ENCODE data around the gene MATN3. TPM values are rescaled to one million over a fixed set of nuclear protein-coding genes. Genes with fewer than 3 reads are reported as not detected.

MATN3 gene
- total and polyA plus RNA-seq, 2 of the 8 experiments (the other 6 are each of a cell fraction or from before 2014, with no cell fraction given), result 3.0 to 9.9 TPM

- WGBS, 2 experiments (ENCODE audit: extremely low coverage in 1 of 2, insufficient coverage in 1 of 2, insufficient read length in 1 of 2, insufficient replicate concordance in 2 of 2, low coverage in 1 of 2, low lambda C conversion rate in 2 of 2, missing lambda C conversion rate in 1 of 2), result 76% methylated on average over 1 of the region's 1 CpG; no CpG with 5 or more reads in 1 of the 2 experiments
- H2BK15ac ChIP-seq (ENCODE audit: low read length), result no peak overlapping the region
- H2AFZ ChIP-seq (ENCODE audit: low read length), result no peak overlapping the region
- H4K20me1 ChIP-seq (replicated peaks in 1 of 2; ENCODE audit: control insufficient read depth in 1 of 2, insufficient read depth in 2 of 2, low read length in 2 of 2), result no peaks in the 10 kb centered on the region
- H2BK12ac ChIP-seq (ENCODE audit: low read depth, low read length), result no peak overlapping the region
- no peak overlapping the region for H3K23ac ChIP-seq (ENCODE audit: insufficient read length)
- no peaks in the 10 kb centered on the region for H3K79me1 ChIP-seq (ENCODE audit: low read depth, low read length)
- no peak overlapping the region for H4K8ac ChIP-seq (ENCODE audit: extremely low read depth, insufficient read depth, low read length)
- no peak overlapping the region for H4K91ac ChIP-seq (replicated peaks; ENCODE audit: insufficient read length, low read length)
- no peaks in the 10 kb centered on the region for H3K9me3 ChIP-seq (ENCODE audit: insufficient read depth in 2 of 2, low read depth in 1 of 2, low read length in 1 of 2)
- no peak for DNase-seq (ENCODE audit: low read depth in 1 of 2, low spot score in 2 of 2)
- no peak overlapping the region for H2BK120ac ChIP-seq (replicated peaks; ENCODE audit: low read depth, low read length)
- H3K18ac ChIP-seq (ENCODE audit: extremely low read depth, low read length), result no peak overlapping the region
- H3K4me2 ChIP-seq (ENCODE audit: insufficient read depth in 1 of 2, low read depth in 2 of 2, low read length in 2 of 2), result no peak overlapping the region; a peak in 1 of 4 replicates
- H2BK5ac ChIP-seq (ENCODE audit: low read depth, low read length), result no peak overlapping the region
- no peak overlapping the region for H3K4me3 ChIP-seq (ENCODE audit: extremely low read depth in 1 of 4, insufficient read depth in 2 of 4, low read depth in 3 of 4, low read length in 4 of 4)
- H2BK20ac ChIP-seq (ENCODE audit: low read length), result no peak overlapping the region
- no peak overlapping the region for H3K56ac ChIP-seq (replicated peaks; ENCODE audit: insufficient read length, low read depth, low read length)
- no peak overlapping the region for H3K4ac ChIP-seq (replicated peaks; ENCODE audit: insufficient read length, low read depth, low read length)
- H3K4me1 ChIP-seq (replicated peaks in 1 of 4; ENCODE audit: control insufficient read depth in 3 of 4, insufficient read depth in 4 of 4, low read length in 3 of 4), result peaks cover 0 to 10% (median 2%) of the 10 kb centered on the region in 4 experiments; a peak in 4 of 7 replicates
- H4K5ac ChIP-seq (ENCODE audit: insufficient read length, low read depth, low read length), result no peak overlapping the region
- H3K23me2 ChIP-seq (ENCODE audit: low read depth, low read length), result no peaks in the 10 kb centered on the region
- CTCF ChIA-PET (ENCODE audit: partially characterized antibody), result interaction anchor here (0.5 to 2.0 kb wide), 6 partner anchors 8 to 128 kb away, joined by 3 to 7 read pairs (median 4); no protein-coding TSS in a partner anchor
- POLR2A ChIA-PET (ENCODE audit: partially characterized antibody), result no interaction called here
- TF ChIP-seq MAFK (IDR thresholded peaks at IDR 0.05; ENCODE audit: low read depth, low read length) (no peak), BACH1 (IDR thresholded peaks at IDR 0.05; ENCODE audit: low read length) (no peak), KDM1A (IDR thresholded peaks at IDR 0.05; ENCODE audit: borderline replicate concordance, low read length) (no peak), POLR2A (IDR thresholded peaks at IDR 0.05; ENCODE audit: control extremely low read depth in 1 of 2, low read depth in 2 of 2, low read length in 2 of 2) (no peak), NRF1 (IDR thresholded peaks at IDR 0.05; ENCODE audit: low read depth, low read length) (no peak), ZNF274 (IDR thresholded peaks at IDR 0.05; ENCODE audit: borderline replicate concordance, extremely low read depth, low read length) (no peak), HDAC2 (IDR thresholded peaks at IDR 0.05; ENCODE audit: borderline replicate concordance in 1 of 2, low read depth in 2 of 2, low read length in 2 of 2) (no peak), CHD2 (IDR thresholded peaks at IDR 0.05; ENCODE audit: low read length) (no peak), MAX (IDR thresholded peaks at IDR 0.05) (no peak), CBX8 (IDR thresholded peaks at IDR 0.05; ENCODE audit: borderline replicate concordance, low read depth, low read length) (no peak)
- no peaks in the 10 kb centered on the region for H3K27me3 ChIP-seq (replicated peaks in 1 of 4; ENCODE audit: control insufficient read depth in 3 of 4, extremely low read depth in 1 of 4, insufficient read depth in 3 of 4, low read length in 3 of 4)
- no peak overlapping the region for H3K9ac ChIP-seq (replicated peaks in 1 of 4; ENCODE audit: extremely low read depth in 1 of 4, low read depth in 3 of 4, low read length in 3 of 4)
- H3K36me3 ChIP-seq (ENCODE audit: control insufficient read depth in 2 of 4, insufficient read depth in 4 of 4, low read length in 3 of 4), result peaks cover 0 to 7% (median 1%) of the 10 kb centered on the region in 4 experiments; a peak in 5 of 8 replicates
- H3K79me2 ChIP-seq (ENCODE audit: control insufficient read depth in 1 of 2, insufficient read depth in 2 of 2, low read length in 2 of 2), result no peaks in the 10 kb centered on the region
- no peak overlapping the region for H3K27ac ChIP-seq (ENCODE audit: low read depth, low read length)
- no peak for FAIRE-seq
- H2AK5ac ChIP-seq (ENCODE audit: low read depth, low read length), result no peak overlapping the region
- H3K14ac ChIP-seq (ENCODE audit: insufficient read length), result no peak overlapping the region
Measured at GRCh38 chr2:19943189-19943588, 69.3 kb downstream of the MATN3 start.

Measured in H1 (cell line).